GM21360 (cell line): ENCODE measurements around the gene SSC5D.
"Not testable (repeated sequence)": the region's sequence is repeated elsewhere in the genome, so short reads cannot be mapped to it uniquely, and the experiment has no call there.

Source experiments
- ATAC-seq: cut with Tn5 transposase; IDR thresholded peaks from one replicate; pipeline ENCODE4 v1.9.1; 2021; ENCODE audit warnings: mild to moderate bottlenecking, moderate library complexity; ENCODE audit not compliant: unreplicated experiment

The SSC5D gene

DNA sequence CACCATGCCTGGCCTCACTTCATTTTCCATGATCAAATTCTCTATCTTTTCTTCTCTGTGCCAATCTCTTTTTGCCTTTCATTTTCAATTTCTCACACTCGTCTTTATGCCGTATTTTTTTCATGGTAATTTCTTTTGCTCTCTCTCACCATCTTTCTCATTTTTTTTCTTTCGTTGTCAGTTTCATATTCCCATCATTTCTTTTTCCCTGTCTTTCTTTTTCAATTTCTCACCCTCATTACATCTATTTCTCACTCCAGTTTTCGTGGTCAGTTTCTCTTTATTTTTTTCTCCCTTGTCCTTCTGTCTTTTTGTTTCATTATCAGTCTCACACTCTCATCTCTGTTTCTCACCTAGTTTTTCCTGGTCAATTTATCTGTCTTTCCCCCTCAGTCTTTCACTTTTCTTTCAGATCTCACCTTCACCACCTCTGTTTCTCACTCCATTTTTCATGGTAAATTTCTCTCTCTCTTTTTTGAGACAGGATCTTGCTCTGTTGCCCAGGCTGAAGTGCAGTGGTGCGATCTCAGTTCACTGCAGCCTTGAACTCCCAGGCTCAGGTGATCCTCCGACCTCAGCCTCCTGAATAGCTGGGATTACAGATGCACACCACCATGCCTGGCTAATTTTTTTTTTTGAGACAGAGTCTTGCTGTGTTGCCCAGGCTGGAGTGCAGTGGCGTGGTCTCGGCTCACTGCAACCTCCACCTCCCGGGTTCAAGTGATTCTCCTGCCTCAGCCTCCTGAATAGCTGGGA lies 14.1 kb downstream of the SSC5D start:
- ATAC-seq, result no peak

DNA sequence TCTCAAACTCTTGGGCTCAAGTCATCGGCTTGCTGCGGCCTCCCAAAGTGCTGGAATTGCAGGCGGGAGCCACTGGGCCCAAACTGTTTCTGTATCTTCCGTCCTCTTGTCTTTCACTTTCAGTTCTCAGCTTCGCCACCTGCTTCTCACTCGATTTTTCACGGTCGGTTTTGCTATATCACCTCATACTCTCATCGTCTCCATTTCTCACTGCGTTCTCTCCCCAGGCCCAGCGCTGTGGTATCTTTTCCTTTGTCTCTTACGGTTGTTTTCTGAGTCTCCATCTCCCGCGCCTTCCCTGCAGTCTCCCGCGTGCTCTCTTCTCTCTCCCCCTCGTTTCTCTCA lies 14.9 kb downstream of the SSC5D start:
- no peak for ATAC-seq

DNA sequence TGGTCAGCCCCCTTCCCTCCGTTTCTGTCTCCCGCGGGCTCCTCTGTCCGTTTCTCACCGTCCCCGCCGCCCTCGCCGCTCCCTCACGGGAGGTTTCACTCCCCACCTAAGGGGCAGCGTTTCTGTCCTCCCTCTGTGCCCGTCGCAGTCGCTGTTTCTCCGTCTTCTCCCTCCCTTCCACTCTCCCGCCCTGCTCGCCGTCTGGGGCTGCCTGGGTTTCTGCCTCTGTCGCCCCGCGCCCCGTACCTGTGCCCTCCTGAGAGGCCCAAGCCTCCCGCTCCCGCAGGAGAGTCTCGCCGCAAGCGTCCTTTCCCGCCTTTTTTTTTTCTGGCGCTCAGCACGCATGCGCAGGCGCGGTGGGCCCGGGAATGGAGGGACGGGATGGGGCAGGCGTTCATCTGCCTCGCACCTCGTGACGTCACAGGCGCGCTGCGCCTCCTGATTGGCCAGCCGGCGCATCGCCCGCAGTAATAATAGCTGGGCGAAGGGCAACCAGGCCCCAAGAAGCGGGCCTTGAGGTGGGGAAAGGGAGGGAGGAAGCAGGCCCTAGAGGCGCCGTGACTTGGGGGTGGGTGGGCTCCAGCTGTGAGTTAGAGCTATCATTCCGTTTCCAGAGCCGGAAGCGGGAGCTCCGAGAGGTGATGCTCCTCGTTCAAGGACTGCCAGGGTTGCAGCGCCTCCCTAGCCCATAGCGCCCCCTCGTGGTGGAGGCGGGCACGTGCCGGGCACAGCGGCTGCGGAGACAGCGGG lies 15.4 kb downstream of the SSC5D start:
- peak; percentile 92 for ATAC-seq

GRCh38 chr19:55504252-55504603 lies 16.0 kb downstream of the SSC5D start:
- no peak for ATAC-seq

DNA sequence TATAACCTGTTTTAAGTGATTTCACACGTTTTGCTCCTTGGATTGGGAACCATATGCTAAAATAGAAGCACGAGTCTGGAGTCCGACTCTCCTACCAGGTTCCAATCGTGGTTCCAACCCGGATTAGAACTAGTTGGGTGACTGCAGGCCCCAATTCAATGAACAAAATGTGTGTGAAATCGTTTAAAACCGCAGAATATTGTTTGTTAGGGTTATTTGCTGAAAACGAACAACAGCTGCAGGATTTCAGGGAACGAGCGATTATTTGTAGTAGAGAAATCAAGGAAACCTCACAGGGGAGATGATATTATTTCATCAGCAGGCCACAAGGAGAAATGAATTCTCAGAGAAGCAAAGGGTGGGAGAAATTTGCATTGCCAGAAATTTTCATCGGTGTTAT lies 16.7 kb downstream of the SSC5D start:
- no peak for ATAC-seq

- no peak for ATAC-seq
Observed at GRCh38 chr19:55508120-55508519, 19.9 kb downstream of the SSC5D start.

GRCh38 chr19:55516878-55517620 lies 28.8 kb downstream of the SSC5D start:
- ATAC-seq, result peak; percentile 97

- ATAC-seq, result no peak
Observed at GRCh38 chr19:55519451-55520311, 31.4 kb downstream of the SSC5D start.

- no peak for ATAC-seq
Observed at GRCh38 chr19:55520691-55521292, 32.6 kb downstream of the SSC5D start.

- no peak for ATAC-seq
Observed at GRCh38 chr19:55525289-55526101, 37.3 kb downstream of the SSC5D start.

DNA sequence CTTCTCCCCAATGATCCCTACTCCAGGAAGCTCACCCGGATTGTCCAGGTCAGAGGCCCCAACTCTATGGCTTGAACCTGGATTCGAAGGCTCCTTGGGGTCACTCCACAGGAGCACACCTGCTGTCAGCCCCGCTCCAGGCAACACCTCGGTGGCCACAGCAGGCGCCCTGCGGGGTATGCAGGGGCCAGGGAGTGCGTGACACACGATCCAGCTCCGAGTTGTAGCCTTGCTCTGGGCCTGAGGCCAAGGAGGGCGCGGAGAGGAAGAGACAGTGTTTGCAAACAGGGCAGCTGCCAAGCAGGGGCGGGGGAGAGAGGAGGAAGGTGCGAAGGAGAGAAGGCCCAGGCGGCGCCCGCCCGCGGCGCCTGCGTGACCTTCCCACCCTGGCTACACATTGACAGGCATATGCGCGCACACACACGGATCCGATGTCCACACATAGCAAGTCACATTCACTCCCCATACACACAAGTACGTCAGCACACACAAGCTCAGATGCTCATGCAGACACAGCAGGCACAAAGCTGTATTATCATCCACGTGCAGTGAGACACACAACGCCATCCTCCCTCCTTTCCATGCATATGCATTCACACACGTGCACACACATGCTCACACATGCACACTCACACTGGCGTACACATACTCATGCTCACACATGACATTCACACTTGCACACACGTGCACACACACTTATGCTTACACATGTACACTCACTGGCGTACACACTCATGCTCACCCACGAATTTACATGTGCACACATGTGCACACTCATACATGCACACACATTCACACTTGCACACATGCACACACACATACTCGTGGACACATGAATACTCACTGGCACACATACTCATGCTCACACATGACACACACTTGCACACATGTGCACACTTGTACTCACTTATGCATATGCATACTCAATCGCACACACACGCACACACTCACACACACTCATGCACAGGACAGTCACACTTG lies 38.3 kb downstream of the SSC5D start:
- no peak for ATAC-seq

- no peak for ATAC-seq
Observed at GRCh38 chr19:55527197-55528029, 39.2 kb downstream of the SSC5D start.

- ATAC-seq, result no peak
Observed at GRCh38 chr19:55528030-55528803, 40.0 kb downstream of the SSC5D start.

DNA sequence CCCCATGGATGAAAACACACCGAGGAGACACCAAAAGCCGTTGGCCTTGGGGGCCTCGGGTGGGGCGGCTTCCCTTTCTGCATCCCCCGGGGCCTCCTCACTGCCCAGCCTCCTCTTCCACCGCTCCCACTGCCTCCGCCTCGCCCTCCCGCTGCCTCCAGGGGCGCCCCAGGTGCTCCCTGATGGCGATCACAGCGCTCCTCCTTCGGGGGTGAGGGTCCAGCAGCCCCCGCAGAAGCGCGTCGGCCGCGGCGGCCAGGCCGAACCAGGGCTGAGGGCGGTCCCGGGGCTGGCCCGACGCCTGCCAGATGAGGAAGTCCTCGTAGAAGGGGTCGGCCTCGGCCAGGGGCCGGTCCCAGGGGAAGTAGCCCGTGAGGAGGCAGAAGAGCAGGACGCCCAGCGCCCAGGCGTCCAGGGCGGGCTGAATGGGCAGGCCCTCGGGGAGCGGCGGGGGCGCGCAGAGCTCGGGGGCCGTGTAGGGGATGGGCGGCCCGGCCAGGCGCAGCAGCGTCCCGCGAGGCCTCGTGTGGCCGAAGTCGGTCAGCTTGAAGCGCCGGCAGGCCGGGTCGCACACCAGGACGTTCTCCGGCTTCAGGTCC lies 41.5 kb downstream of the SSC5D start:
- ATAC-seq, result no peak

DNA sequence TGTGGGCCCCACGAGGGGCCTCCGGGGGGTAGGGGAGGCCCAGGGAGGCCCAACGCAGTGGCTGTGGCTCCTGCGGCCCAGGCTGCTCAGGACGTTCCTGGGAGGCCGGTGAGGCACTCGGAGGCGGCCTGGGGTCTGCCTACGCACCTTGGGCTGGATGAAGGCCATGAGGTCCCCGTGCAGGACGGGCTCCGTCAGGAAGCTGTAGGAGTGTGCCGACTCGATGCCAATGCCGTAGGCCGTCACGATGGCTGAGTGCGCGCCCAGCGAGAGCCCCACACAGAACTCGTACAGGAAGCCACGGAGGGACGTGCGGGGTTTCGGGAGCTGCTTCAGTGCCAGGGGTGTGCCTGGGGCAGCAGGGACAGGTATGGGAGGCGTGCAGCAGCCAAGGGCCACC lies 42.8 kb downstream of the SSC5D start:
- ATAC-seq, result no peak

- not testable (repeated sequence) for ATAC-seq
Observed at GRCh38 chr19:55534280-55534679, 46.0 kb downstream of the SSC5D start.
